Breast epithelium (tissue), 4 donors: ENCODE results near the gene PARD6A. TPM values are rescaled to one million over a fixed set of nuclear protein-coding genes. Genes with fewer than 3 reads are reported as not detected.

Experiments
- DNase-seq, 2 donors: peaks; one replicate each; pipeline ENCODE4 v3.0.0-alpha.2; 2019; ENCODE audit warnings: low spot score in 2 of 2
- H3K27ac ChIP-seq, 2 donors: fragments of 200-600 bp; sonication (generic) in 1 of 2; one replicate each; pipeline ENCODE4 v1.5.1; 2016 to 2019; ENCODE audit warnings: mild to moderate bottlenecking in 1 of 2
- H3K27me3 ChIP-seq, 2 donors: fragments of 200-600 bp; sonication (generic) in 1 of 2; one replicate each; pipeline versions ENCODE4 v1.5.1 to v1.6.0; 2017 to 2019; ENCODE audit warnings: control low read depth in 1 of 2, mild to moderate bottlenecking in 1 of 2
- H3K36me3 ChIP-seq: fragments of 200-600 bp; one replicate; pipeline ENCODE4 v1.5.1; 2019
- H3K4me1 ChIP-seq, 2 donors: fragments of 200-600 bp; sonication (generic); one replicate each; pipeline ENCODE4 v1.5.1; 2016 to 2019; ENCODE audit warnings: control low read depth in 1 of 2
- H3K4me3 ChIP-seq, 3 donors: fragments of 200-600 bp; sonication (generic); 1 replicate in 2 of 3; 2 replicates in 1 of 3; pipeline ENCODE4 v1.5.1; 2016 to 2019; ENCODE audit warnings: mild to moderate bottlenecking in 3 of 3, moderate library complexity in 2 of 3
- H3K9me3 ChIP-seq, 2 donors: fragments of 200-600 bp; sonication (generic) in 1 of 2; one replicate each; pipeline ENCODE4 v1.5.1; 2016 to 2019; ENCODE audit warnings: control low read depth in 1 of 2
- POLR2A ChIP-seq: fragments of 450-650 bp; IDR thresholded peaks from one replicate; pipeline ENCODE4 v1.6.1; 2016; ENCODE audit warnings: antibody characterized with exemption, mild to moderate bottlenecking, moderate library complexity
- POLR2AphosphoS5 ChIP-seq, 3 donors: sonication (generic); formaldehyde crosslinking; IDR thresholded peaks; one replicate each; pipeline ENCODE4 v1.6.1; 2017; ENCODE audit warnings: antibody characterized with exemption in 3 of 3
- intact Hi-C: fragments of 100-400 bp; cut with DNase I; formaldehyde crosslinking; loops from one replicate; pipeline ENCODE4 v1.15.1; 2023; ENCODE audit warnings: low total_unique reads
- total RNA-seq, 3 donors: library from RNA; depleted of rRNA; stranded (reverse); fragments of >200 nt; gene quantifications; one replicate each; pipeline ENCODE4 v1.1.0, GENCODE V29; 2016
- TF ChIP-seq, protein P1 (sequence below), 3 donors: fragments of 450-650 bp; IDR thresholded peaks; one replicate each; pipeline ENCODE4 v1.5.1; 2016 to 2017; ENCODE audit warnings: antibody characterized with exemption in 3 of 3, mild to moderate bottlenecking in 3 of 3, moderate library complexity in 3 of 3

Gene PARD6A
- total RNA-seq, 3 donors from 2014 or later: 6.4 to 8.5 (median 7.2) TPM

GRCh38 chr16:67666559-67667452, 6.0 kb downstream of the PARD6A start, which contains the start of the genes C16orf86 and ENKD1:
TSS of gene C16orf86 (plus strand) at chr16:67666814. CDS start at chr16:67666971, 157 bp downstream.
TSS of gene ENKD1 (minus strand) at chr16:67666750. CDS start at chr16:67666442, 308 bp downstream.
- Histone ChIP-seq H3K27me3 (no peaks in the 10 kb centered on the region), H3K9me3 (no peaks in the 10 kb centered on the region), H3K27ac (peak within 1 kb of the TSS; percentile 89 to 97), H3K4me1 (peaks cover 12 to 14% of the 10 kb centered on the region in 2 donors), H3K36me3 (no peaks in the 10 kb centered on the region), H3K4me3 (peak within 1 kb of the TSS; percentile 73 to 99 (median 93))
- peak; percentile 66 to 78 for DNase-seq
- intact Hi-C loops: loop anchor here (10.0 kb wide), 1 partner anchor 138 kb away; the partner anchor contains the start of genes RANBP10 and TSNAXIP1
- TF ChIP-seq POLR2A: no peak
- peak; percentile 44 to 65 (median 45) for TF ChIP-seq POLR2AphosphoS5 (IDR thresholded peaks at IDR 0.05)

GRCh38 chr16:67667453-67667816, 6.7 kb downstream of the PARD6A start:
- H3K9me3 ChIP-seq: no peaks in the 10 kb centered on the region
- DNase-seq: no peak
- H3K4me1 ChIP-seq: peaks cover 12 to 14% of the 10 kb centered on the region in 2 donors
- H3K27me3 ChIP-seq: no peaks in the 10 kb centered on the region
- intact Hi-C loops: loop anchor here (10.0 kb wide), 1 partner anchor 137 kb away; the partner anchor contains the start of genes RANBP10 and TSNAXIP1
- H3K36me3 ChIP-seq: no peaks in the 10 kb centered on the region
- peak overlapping the region; percentile 73 to 99 (median 93) for H3K4me3 ChIP-seq
- H3K27ac ChIP-seq: peak overlapping the region; percentile 89 to 97
- TF ChIP-seq, protein P1, sequence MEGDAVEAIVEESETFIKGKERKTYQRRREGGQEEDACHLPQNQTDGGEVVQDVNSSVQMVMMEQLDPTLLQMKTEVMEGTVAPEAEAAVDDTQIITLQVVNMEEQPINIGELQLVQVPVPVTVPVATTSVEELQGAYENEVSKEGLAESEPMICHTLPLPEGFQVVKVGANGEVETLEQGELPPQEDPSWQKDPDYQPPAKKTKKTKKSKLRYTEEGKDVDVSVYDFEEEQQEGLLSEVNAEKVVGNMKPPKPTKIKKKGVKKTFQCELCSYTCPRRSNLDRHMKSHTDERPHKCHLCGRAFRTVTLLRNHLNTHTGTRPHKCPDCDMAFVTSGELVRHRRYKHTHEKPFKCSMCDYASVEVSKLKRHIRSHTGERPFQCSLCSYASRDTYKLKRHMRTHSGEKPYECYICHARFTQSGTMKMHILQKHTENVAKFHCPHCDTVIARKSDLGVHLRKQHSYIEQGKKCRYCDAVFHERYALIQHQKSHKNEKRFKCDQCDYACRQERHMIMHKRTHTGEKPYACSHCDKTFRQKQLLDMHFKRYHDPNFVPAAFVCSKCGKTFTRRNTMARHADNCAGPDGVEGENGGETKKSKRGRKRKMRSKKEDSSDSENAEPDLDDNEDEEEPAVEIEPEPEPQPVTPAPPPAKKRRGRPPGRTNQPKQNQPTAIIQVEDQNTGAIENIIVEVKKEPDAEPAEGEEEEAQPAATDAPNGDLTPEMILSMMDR (IDR thresholded peaks at IDR 0.05): no peak
- TF ChIP-seq POLR2AphosphoS5 (IDR thresholded peaks at IDR 0.05) (no peak), POLR2A (no peak)

DNA sequence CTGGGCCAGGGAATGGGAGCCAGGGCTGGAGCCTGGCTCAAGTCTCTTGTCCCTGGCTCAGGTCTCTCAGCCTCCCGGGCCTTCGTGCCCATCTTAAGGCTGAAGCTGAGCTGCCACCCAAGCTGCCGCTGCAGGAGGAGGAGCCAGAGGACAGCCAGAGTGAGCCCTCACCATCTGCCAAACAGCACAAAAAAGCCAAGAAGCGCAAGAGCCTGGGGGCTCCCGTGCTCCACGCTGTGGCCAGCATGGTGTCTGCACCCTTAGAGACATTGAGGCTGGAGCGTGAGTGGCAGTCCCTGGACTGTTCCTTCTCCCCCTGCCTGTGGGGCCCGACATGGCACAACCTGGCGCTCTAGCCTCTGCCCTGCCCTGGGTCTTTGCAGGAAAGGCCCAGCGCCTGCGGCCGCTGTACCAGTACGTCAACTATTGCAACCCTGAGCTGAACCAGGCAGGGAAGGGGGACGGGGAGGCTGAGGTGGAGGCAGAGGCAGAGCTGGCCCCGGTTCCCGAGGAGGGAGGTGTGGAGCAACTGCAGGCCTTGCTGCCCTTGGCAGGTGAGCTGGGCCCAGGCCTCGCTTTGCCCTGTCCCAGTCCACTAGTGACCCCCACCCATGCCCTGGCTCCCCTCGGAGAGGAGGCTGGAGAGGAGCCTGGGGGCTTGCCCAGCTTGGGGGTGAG, 7.2 kb downstream of the PARD6A start:
- intact Hi-C loops: loop anchor here (10.0 kb wide), 1 partner anchor 137 kb away; the partner anchor contains the start of genes RANBP10 and TSNAXIP1
- TF ChIP-seq POLR2A: no peak
- TF ChIP-seq POLR2AphosphoS5 (IDR thresholded peaks at IDR 0.05): peak; percentile 34 to 65 (median 63)
- TF ChIP-seq, protein P1 (IDR thresholded peaks at IDR 0.05): peak; percentile 71 to 96 (median 92)
- H3K4me3 ChIP-seq: peak overlapping the region; percentile 73 to 99 (median 93)
- peak; percentile 87 to 91 for DNase-seq
- H3K27ac ChIP-seq: peak overlapping the region; percentile 89 to 97
- H3K9me3 ChIP-seq: no peaks in the 10 kb centered on the region
- H3K4me1 ChIP-seq: peaks cover 12 to 14% of the 10 kb centered on the region in 2 donors
- H3K36me3 ChIP-seq: no peaks in the 10 kb centered on the region
- H3K27me3 ChIP-seq: no peaks in the 10 kb centered on the region

- Histone ChIP-seq H3K4me1 (peaks cover 14 to 17% of the 10 kb centered on the region in 2 donors), H3K27ac (peak overlapping the region; percentile 89 to 97), H3K27me3 (no peaks in the 10 kb centered on the region), H3K36me3 (no peaks in the 10 kb centered on the region), H3K9me3 (no peaks in the 10 kb centered on the region), H3K4me3 (no peak overlapping the region)
- DNase-seq: peak in 1 of 2 donors; percentile 46
- TF ChIP-seq POLR2AphosphoS5 (IDR thresholded peaks at IDR 0.05) (no peak), POLR2A (no peak)
- TF ChIP-seq, protein P1 (IDR thresholded peaks at IDR 0.05): no peak
- intact Hi-C loops: loop anchor here (10.0 kb wide), 1 partner anchor 136 kb away; the partner anchor contains the start of genes RANBP10 and TSNAXIP1
Observed at GRCh38 chr16:67668495-67669157, 7.9 kb downstream of the PARD6A start.
